Right lobe of liver (tissue), 4 donors: ENCODE measurements around the gene LIPJ.

ENCODE experiments used
- CTCF ChIP-seq, 4 donors: fragments of 200-600 bp in 3 of 4; fragments of 450-650 bp in 1 of 4; IDR thresholded peaks; one replicate each; pipeline versions ENCODE4 v1.5.1 to v1.8.0; 2016 to 2022; ENCODE audit warnings: antibody characterized with exemption in 4 of 4, mild to moderate bottlenecking in 2 of 4
- POLR2A ChIP-seq: fragments of 450-650 bp; IDR thresholded peaks from one replicate; pipeline ENCODE4 v1.6.1; 2017; ENCODE audit warnings: antibody characterized with exemption, mild to moderate bottlenecking
- donor health status: DM: no; HTN: no; CAD: no.
- donor health status: DM: no; HTN: no; CAD: no.
- donor health status: DM: no; HTN: yes; CAD: no.

DNA sequence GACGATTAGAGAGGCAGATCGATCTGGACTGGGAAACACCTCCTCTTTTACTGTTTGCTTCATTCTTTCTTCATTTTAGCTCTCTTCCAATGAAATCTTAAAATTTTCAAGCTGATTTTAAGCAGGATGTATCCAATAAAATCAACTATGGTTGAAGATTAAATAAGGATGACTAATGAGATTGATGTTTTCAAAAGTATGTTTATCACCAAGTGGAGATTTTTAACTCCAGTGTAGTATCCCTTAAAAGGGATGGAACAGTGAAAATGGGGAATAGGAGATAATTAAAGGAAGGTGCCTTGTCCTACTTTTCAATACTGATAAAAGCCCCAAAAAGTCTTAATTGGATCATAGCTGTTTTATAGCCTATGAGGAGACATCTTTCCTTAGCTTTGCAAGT, 66.1 kb downstream of the LIPJ start:
- TF ChIP-seq CTCF (IDR thresholded peaks at IDR 0.05) (no peak), POLR2A (no peak)
